ENCODE data around the gene ACACB. TPM values are rescaled to one million over a fixed set of nuclear protein-coding genes. Genes with fewer than 3 reads are reported as not detected.

The ACACB gene
- total and polyA plus RNA-seq, 2 donors (not counting 3 experiments of a cell fraction or from before 2014, with no cell fraction given): 1.3 to 5.7 TPM

DNA sequence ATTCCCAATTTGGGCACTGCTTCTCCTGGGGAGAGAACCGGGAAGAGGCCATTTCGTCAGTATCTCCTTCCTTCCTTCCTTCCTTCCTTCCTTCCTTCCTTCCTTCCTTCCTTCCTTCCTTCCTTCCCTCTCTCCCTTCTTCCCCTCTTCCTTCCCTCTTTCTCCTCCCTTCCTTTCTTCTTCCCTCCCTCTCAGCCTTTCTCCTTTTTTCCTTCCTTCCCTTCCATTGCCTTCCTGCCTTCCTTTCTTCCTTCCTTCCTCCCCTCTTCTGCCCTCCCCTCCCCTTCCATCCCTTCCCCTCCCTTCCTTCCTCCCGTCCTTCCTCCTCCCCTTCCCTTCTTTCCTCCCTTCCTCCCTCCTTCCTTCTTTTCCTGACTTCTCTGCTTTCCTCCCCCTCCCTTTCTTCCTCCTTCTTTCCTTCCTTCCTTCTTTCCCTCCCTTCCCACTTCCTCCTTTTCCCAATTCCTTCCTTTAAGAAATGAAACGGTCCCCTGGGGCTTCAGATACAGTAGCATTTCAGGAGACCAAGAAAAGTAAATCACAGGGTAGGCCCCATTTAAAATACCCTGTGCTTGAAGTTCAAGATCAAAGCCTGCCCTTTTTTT, 71.8 kb downstream of the ACACB start:
- FAIRE-seq: no peak
- no peaks in the 10 kb centered on the region for H3K4me1 ChIP-seq (ENCODE audit: control insufficient read depth, extremely low read depth, insufficient read depth, low read length)
- H3K36me3 ChIP-seq (ENCODE audit: control insufficient read depth in 2 of 2, extremely low read depth in 1 of 2, insufficient read depth in 2 of 2, low read length in 2 of 2): no peaks in the 10 kb centered on the region
- H3K9me1 ChIP-seq (replicated peaks; ENCODE audit: control insufficient read depth, extremely low read depth, insufficient read depth, low read length): no peaks in the 10 kb centered on the region
- H3K4me2 ChIP-seq (ENCODE audit: insufficient read depth, low read length): no peak overlapping the region
- no peak overlapping the region for H2AFZ ChIP-seq (ENCODE audit: low read depth, low read length)
- TF ChIP-seq GATA2 (IDR thresholded peaks at IDR 0.05; ENCODE audit: insufficient read depth, insufficient read length, low read depth, low read length) (no peak), FOS (IDR thresholded peaks at IDR 0.05; ENCODE audit: borderline replicate concordance, insufficient read depth, low read length) (no peak), EZH2 (IDR thresholded peaks at IDR 0.05; ENCODE audit: borderline replicate concordance, low read depth, low read length, severe bottlenecking) (no peak), POLR2AphosphoS5 (IDR thresholded peaks at IDR 0.05; ENCODE audit: insufficient read depth, low read depth, low read length) (no peak), MYC (IDR thresholded peaks at IDR 0.05; ENCODE audit: low read depth, low read length) (no peak), POLR2A (IDR thresholded peaks at IDR 0.05; ENCODE audit: low read depth, low read length) (no peak), JUN (IDR thresholded peaks at IDR 0.05; ENCODE audit: borderline replicate concordance, insufficient read depth, insufficient read length, low read depth) (no peak)
- TF ChIP-seq, protein P1, sequence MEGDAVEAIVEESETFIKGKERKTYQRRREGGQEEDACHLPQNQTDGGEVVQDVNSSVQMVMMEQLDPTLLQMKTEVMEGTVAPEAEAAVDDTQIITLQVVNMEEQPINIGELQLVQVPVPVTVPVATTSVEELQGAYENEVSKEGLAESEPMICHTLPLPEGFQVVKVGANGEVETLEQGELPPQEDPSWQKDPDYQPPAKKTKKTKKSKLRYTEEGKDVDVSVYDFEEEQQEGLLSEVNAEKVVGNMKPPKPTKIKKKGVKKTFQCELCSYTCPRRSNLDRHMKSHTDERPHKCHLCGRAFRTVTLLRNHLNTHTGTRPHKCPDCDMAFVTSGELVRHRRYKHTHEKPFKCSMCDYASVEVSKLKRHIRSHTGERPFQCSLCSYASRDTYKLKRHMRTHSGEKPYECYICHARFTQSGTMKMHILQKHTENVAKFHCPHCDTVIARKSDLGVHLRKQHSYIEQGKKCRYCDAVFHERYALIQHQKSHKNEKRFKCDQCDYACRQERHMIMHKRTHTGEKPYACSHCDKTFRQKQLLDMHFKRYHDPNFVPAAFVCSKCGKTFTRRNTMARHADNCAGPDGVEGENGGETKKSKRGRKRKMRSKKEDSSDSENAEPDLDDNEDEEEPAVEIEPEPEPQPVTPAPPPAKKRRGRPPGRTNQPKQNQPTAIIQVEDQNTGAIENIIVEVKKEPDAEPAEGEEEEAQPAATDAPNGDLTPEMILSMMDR (IDR thresholded peaks at IDR 0.05; ENCODE audit: extremely low read depth in 1 of 2, insufficient read depth in 1 of 2, low read depth in 1 of 2, low read length in 2 of 2): no peak
- TF ChIP-seq, protein P2, sequence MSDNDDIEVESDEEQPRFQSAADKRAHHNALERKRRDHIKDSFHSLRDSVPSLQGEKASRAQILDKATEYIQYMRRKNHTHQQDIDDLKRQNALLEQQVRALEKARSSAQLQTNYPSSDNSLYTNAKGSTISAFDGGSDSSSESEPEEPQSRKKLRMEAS (IDR thresholded peaks at IDR 0.05; ENCODE audit: insufficient read depth, insufficient read length): no peak
- CTCF ChIA-PET: no interaction called here
- no peak overlapping the region for H3K9ac ChIP-seq (replicated peaks; ENCODE audit: extremely low read depth, insufficient read depth, low read length)
- intact Hi-C loops (cut with micrococcal nuclease) (no loop called here), dilution Hi-C loops (cut with MboI; ENCODE audit: extremely low pct_ligation_motif_present, low sequenced_read_pairs) (no loop called here)
- no peaks in the 10 kb centered on the region for H3K79me2 ChIP-seq (ENCODE audit: control insufficient read depth, insufficient read depth, low read length)
- no peaks in the 10 kb centered on the region for H3K9me3 ChIP-seq (replicated peaks; ENCODE audit: control insufficient read depth, insufficient read depth, low read length)
- no peak overlapping the region for H3K27ac ChIP-seq (ENCODE audit: insufficient read depth, low read depth, low read length)
- BruUV-seq (replicated peaks): no TSS peak
- POLR2A ChIA-PET: no interaction called here
- DNase-seq (ENCODE audit: low read depth, low spot score): no peak
- H3K27me3 ChIP-seq (ENCODE audit: control insufficient read depth in 2 of 2, insufficient read depth in 2 of 2, low read length in 2 of 2): no peaks in the 10 kb centered on the region
- no peak overlapping the region for H3K4me3 ChIP-seq (replicated peaks in 1 of 3; ENCODE audit: insufficient read depth in 1 of 3, low read depth in 1 of 3, low read length in 3 of 3)
- H4K20me1 ChIP-seq (replicated peaks; ENCODE audit: control insufficient read depth, extremely low read depth, insufficient read depth, low read length): no peaks in the 10 kb centered on the region

Measured in endothelial cell of umbilical vein (primary cell).